Endothelial cell of umbilical vein (primary cell): Measurements from ENCODE around the gene M6PR. TPM values are rescaled to one million over a fixed set of nuclear protein-coding genes. Genes with fewer than 3 reads are reported as not detected.
"Not testable (repeated sequence)": the region's sequence is repeated elsewhere in the genome, so short reads cannot be mapped to it uniquely, and the experiment has no call there.

ENCODE experiments used
- BruUV-seq: library from RNA; stranded (reverse); fragments of 400-500 nt; replicated peaks from 2 replicates; lab custom pipeline; 2021; lab: Mats Ljungman, UMichigan
- CTCF ChIA-PET: fragments of 300-600, 350-600 bp; sonication (Branson Sonifier 250); formaldehyde crosslinking; loops from one replicate; lab custom pipeline; 2021; ENCODE audit warnings: antibody characterized with exemption, inconsistent platforms; lab: Charles Lee
- POLR2A ChIA-PET: fragments of 300-600, 350-600 bp; sonication (Branson Sonifier 250); formaldehyde crosslinking; loops from one replicate; lab custom pipeline; 2021; ENCODE audit warnings: antibody characterized with exemption, inconsistent platforms; lab: Charles Lee
- DNase-seq: peaks from one replicate; pipeline ENCODE4 v3.0.0-alpha.2; 2011; ENCODE audit warnings: low read depth, low spot score
- FAIRE-seq: peaks from 2 replicates; lab custom pipeline; 2011; peaks lifted over from hg19 to GRCh38; lab: Jason Lieb, UNC
- H2AFZ ChIP-seq: 2 replicates; pipeline ENCODE4 v1.6.0; 2012; ENCODE audit warnings: low read depth, low read length, control low read depth, inconsistent platforms
- H3K27ac ChIP-seq: 2 replicates; pipeline ENCODE4 v1.5.1; 2011; ENCODE audit warnings: low read depth, mild to moderate bottlenecking, control low read depth, low read length, moderate library complexity; ENCODE audit not compliant: insufficient read depth
- H3K27me3 ChIP-seq, 2 experiments: 2 replicates each; pipeline versions ENCODE4 v1.6.0 to v1.6.1; 2011; ENCODE audit warnings: low read length in 2 of 2, mixed read lengths in 1 of 2; ENCODE audit not compliant: control insufficient read depth in 2 of 2, insufficient read depth in 2 of 2
- H3K36me3 ChIP-seq, 2 experiments: 2 replicates in 1 of 2; 3 replicates in 1 of 2; pipeline ENCODE4 v1.5.1; 2011; ENCODE audit warnings: low read length in 2 of 2, mild to moderate bottlenecking in 1 of 2, moderate library complexity in 1 of 2; ENCODE audit not compliant: control insufficient read depth in 2 of 2, insufficient read depth in 2 of 2; ENCODE audit errors: extremely low read depth in 1 of 2
- H3K4me1 ChIP-seq: 3 replicates; pipeline ENCODE4 v1.5.1; 2011; ENCODE audit warnings: mild to moderate bottlenecking, low read length; ENCODE audit not compliant: control insufficient read depth, insufficient read depth; ENCODE audit errors: extremely low read depth
- H3K4me2 ChIP-seq: 2 replicates; pipeline ENCODE4 v1.6.1; 2011; ENCODE audit warnings: low read length, control low read depth, mixed read lengths; ENCODE audit not compliant: insufficient read depth
- H3K4me3 ChIP-seq, 3 experiments: fragments of 200-600 bp in 1 of 3; sonication (generic), shearing (Covaris generic) in 1 of 3; replicated peaks in 1 of 3; 2 replicates each; pipeline ENCODE4 v1.5.1; 2011 to 2016; ENCODE audit warnings: control low read depth in 3 of 3, low read length in 3 of 3, mild to moderate bottlenecking in 2 of 3, inconsistent platforms in 1 of 3, low read depth in 1 of 3, moderate library complexity in 1 of 3; ENCODE audit not compliant: insufficient read depth in 1 of 3
- H3K79me2 ChIP-seq: 2 replicates; pipeline ENCODE4 v1.6.0; 2012; ENCODE audit warnings: low read length, inconsistent platforms; ENCODE audit not compliant: control insufficient read depth, insufficient read depth
- H3K9ac ChIP-seq: replicated peaks from 2 replicates; pipeline ENCODE3; 2011; ENCODE audit warnings: low read length, control low read depth; ENCODE audit not compliant: insufficient read depth; ENCODE audit errors: extremely low read depth
- H3K9me1 ChIP-seq: replicated peaks from 3 replicates; pipeline ENCODE4 v1.6.0; 2011; ENCODE audit warnings: mild to moderate bottlenecking, low read length; ENCODE audit not compliant: control insufficient read depth, insufficient read depth; ENCODE audit errors: extremely low read depth
- H3K9me3 ChIP-seq: replicated peaks from 2 replicates; pipeline ENCODE4 v1.5.1; 2012; ENCODE audit warnings: low read length, inconsistent platforms; ENCODE audit not compliant: control insufficient read depth, insufficient read depth
- H4K20me1 ChIP-seq: replicated peaks from 2 replicates; pipeline ENCODE3; 2011; ENCODE audit warnings: mild to moderate bottlenecking, low read length; ENCODE audit not compliant: control insufficient read depth, insufficient read depth; ENCODE audit errors: extremely low read depth
- EZH2 ChIP-seq: IDR thresholded peaks from 2 replicates; pipeline ENCODE4 v1.6.1; 2012; ENCODE audit warnings: borderline replicate concordance, low read depth, mild to moderate bottlenecking, moderate library complexity, low read length, inconsistent platforms; ENCODE audit not compliant: severe bottlenecking
- FOS ChIP-seq: IDR thresholded peaks from 2 replicates; pipeline ENCODE4 v1.6.1; 2011; ENCODE audit warnings: mild to moderate bottlenecking, low read length, moderate library complexity, borderline replicate concordance; ENCODE audit not compliant: insufficient read depth
- GATA2 ChIP-seq: IDR thresholded peaks from 2 replicates; pipeline ENCODE4 v1.7.0; 2011; ENCODE audit warnings: low read depth, mild to moderate bottlenecking, moderate library complexity, mixed read lengths, low read length; ENCODE audit not compliant: insufficient read length, insufficient read depth
- JUN ChIP-seq: IDR thresholded peaks from 2 replicates; pipeline ENCODE4 v1.6.1; 2011; ENCODE audit warnings: borderline replicate concordance, low read depth; ENCODE audit not compliant: insufficient read length, insufficient read depth
- MAX ChIP-seq: IDR thresholded peaks from 2 replicates; pipeline ENCODE4 v1.6.1; 2011; ENCODE audit not compliant: insufficient read depth, insufficient read length
- MYC ChIP-seq: IDR thresholded peaks from one replicate; pipeline ENCODE4 v1.6.1; 2011; ENCODE audit warnings: mild to moderate bottlenecking, low read depth, low read length
- POLR2A ChIP-seq: IDR thresholded peaks from 2 replicates; pipeline ENCODE4 v1.6.1; 2012; ENCODE audit warnings: low read depth, mild to moderate bottlenecking, control low read depth, low read length
- POLR2AphosphoS5 ChIP-seq: IDR thresholded peaks from 2 replicates; pipeline ENCODE4 v1.6.1; 2012; ENCODE audit warnings: low read depth, mild to moderate bottlenecking, control low read depth, low read length, moderate library complexity; ENCODE audit not compliant: insufficient read depth
- dilution Hi-C: fragments of 300-500 bp; cut with MboI; formaldehyde crosslinking; loops from one replicate; pipeline ENCODE4 v1.15.0; 2019; ENCODE audit warnings: low sequenced_read_pairs; ENCODE audit not compliant: extremely low pct_ligation_motif_present
- intact Hi-C: fragments of 100-400 bp; cut with micrococcal nuclease; formaldehyde crosslinking; loops from one replicate; pipeline ENCODE4 v1.10.0; 2022
- polyA plus RNA-seq, 4 experiments: library from polyadenylated mRNA; depleted of rRNA in 3 of 4; stranded (reverse) in 3 of 4; unstranded in 1 of 4; fragments of >200 nt; gene quantifications; 2 replicates each; pipeline versions ENCODE4 v1.2.1 to v1.2.3, GENCODE V29; 2011 to 2012; ENCODE audit warnings: missing spikeins in 1 of 4
- total RNA-seq: library from RNA; stranded (reverse); gene quantifications from 2 replicates; pipeline ENCODE4 v1.2.3, GENCODE V29; 2021
- TF ChIP-seq, protein P1 (sequence below), 2 donors: IDR thresholded peaks; 1 replicate in 1 of 2; 2 replicates in 1 of 2; pipeline ENCODE4 v1.5.1; 2011; ENCODE audit warnings: low read length in 2 of 2, mild to moderate bottlenecking in 2 of 2, moderate library complexity in 2 of 2, control low read depth in 1 of 2, inconsistent platforms in 1 of 2, low read depth in 1 of 2; ENCODE audit not compliant: insufficient read depth in 1 of 2; ENCODE audit errors: extremely low read depth in 1 of 2

The M6PR gene
- total and polyA plus RNA-seq, 2 donors (not counting 3 experiments of a cell fraction or from before 2014, with no cell fraction given), result 124 to 142 TPM

DNA sequence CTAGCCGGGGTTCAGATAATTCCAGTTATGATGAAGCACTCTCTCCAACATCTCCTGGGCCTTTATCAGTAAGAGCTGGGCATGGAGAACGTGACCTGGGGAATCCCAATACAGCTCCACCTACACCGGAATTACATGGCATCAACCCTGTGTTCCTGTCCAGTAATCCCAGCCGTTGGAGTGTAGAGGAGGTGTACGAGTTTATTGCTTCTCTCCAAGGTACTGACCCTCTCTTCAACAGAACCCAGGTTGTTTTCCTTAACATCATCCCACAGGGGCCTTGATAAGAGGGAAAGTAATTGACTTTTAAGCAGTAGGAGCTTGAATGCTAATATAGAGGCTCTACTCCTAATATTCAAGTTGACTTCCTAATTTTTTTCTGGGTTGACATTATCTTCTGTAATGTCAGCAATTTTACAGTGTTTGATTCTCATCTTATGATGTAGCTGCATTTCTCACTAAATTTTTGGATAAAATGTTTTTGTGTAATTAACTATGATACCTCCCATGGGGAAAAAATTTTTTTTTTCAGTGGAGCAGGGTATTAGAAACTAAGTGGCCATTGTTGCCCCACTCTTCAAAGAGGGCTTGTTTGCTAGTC is 11.5 kb downstream of the M6PR start:
- peaks cover 9 to 16% of the 10 kb centered on the region in 2 experiments for H3K36me3 ChIP-seq
- dilution Hi-C loops, H3K4me3 ChIP-seq, H3K9me3 ChIP-seq, BruUV-seq, H3K9ac ChIP-seq, intact Hi-C loops, H4K20me1 ChIP-seq, H3K4me1 ChIP-seq, H3K27ac ChIP-seq, H3K79me2 ChIP-seq, H3K9me1 ChIP-seq, H2AFZ ChIP-seq, FAIRE-seq, H3K27me3 ChIP-seq, DNase-seq, H3K4me2 ChIP-seq: not testable (repeated sequence)
- ChIA-PET POLR2A (interaction anchor here (0.6 kb wide), 1 partner anchor 25 kb away, joined by 3 read pairs; no protein-coding TSS in a partner anchor), CTCF (interaction anchor here (1.2 to 1.7 kb wide), 2 partner anchors 47 to 257 kb away, joined by 4 read pairs; no protein-coding TSS in a partner anchor)

DNA sequence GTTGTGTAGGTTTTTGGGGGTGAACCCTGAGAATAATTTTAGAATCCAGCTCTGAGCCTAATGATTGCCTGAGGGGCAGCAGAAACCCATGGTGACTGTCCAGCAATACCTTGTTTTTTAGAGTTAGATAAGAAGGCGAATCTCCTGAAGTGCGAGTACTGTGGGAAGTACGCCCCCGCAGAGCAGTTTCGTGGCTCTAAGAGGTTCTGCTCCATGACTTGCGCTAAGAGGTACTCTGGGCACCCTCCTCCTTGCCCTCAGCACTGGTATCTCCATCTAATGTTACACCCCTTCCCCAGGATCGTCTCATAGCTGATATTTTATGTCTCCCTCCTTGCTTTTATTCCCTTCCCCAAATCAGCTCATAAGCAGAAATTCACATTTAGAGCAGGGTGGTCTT is 12.7 kb downstream of the M6PR start:
- FAIRE-seq (no peak), DNase-seq (no peak)
- no peaks in the 10 kb centered on the region for H3K9me1 ChIP-seq
- H2AFZ ChIP-seq, result no peak overlapping the region
- no peak overlapping the region for H3K27ac ChIP-seq
- no peak overlapping the region for H3K9ac ChIP-seq
- ChIA-PET POLR2A (no interaction called here), CTCF (no interaction called here)
- H3K4me2 ChIP-seq, result no peak overlapping the region
- H3K36me3 ChIP-seq, result peaks cover 9 to 10% of the 10 kb centered on the region in 2 experiments
- no peaks in the 10 kb centered on the region for H3K9me3 ChIP-seq
- dilution Hi-C loops (no loop called here), intact Hi-C loops (no loop called here)
- no peaks in the 10 kb centered on the region for H3K4me1 ChIP-seq
- no peaks in the 10 kb centered on the region for H3K27me3 ChIP-seq
- no peak overlapping the region for H3K4me3 ChIP-seq
- H4K20me1 ChIP-seq, result no peaks in the 10 kb centered on the region
- no TSS peak for BruUV-seq
- no peaks in the 10 kb centered on the region for H3K79me2 ChIP-seq
- TF ChIP-seq FOS, result no peak
- TF ChIP-seq EZH2, result no peak
- no peak for TF ChIP-seq POLR2AphosphoS5
- no peak for TF ChIP-seq JUN
- no peak for TF ChIP-seq MAX
- no peak for TF ChIP-seq GATA2
- TF ChIP-seq MYC, result no peak
- no peak for TF ChIP-seq POLR2A
- TF ChIP-seq, protein P1, sequence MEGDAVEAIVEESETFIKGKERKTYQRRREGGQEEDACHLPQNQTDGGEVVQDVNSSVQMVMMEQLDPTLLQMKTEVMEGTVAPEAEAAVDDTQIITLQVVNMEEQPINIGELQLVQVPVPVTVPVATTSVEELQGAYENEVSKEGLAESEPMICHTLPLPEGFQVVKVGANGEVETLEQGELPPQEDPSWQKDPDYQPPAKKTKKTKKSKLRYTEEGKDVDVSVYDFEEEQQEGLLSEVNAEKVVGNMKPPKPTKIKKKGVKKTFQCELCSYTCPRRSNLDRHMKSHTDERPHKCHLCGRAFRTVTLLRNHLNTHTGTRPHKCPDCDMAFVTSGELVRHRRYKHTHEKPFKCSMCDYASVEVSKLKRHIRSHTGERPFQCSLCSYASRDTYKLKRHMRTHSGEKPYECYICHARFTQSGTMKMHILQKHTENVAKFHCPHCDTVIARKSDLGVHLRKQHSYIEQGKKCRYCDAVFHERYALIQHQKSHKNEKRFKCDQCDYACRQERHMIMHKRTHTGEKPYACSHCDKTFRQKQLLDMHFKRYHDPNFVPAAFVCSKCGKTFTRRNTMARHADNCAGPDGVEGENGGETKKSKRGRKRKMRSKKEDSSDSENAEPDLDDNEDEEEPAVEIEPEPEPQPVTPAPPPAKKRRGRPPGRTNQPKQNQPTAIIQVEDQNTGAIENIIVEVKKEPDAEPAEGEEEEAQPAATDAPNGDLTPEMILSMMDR (IDR thresholded peaks at IDR 0.05; ENCODE audit: extremely low read depth in 1 of 2, insufficient read depth in 1 of 2, low read depth in 1 of 2, low read length in 2 of 2), result no peak
